HepG2 (cell line): ENCODE results near the gene PKIB. TPM values are rescaled to one million over a fixed set of nuclear protein-coding genes. Genes with fewer than 3 reads are reported as not detected.

ENCODE experiments used
- CBX2 ChIP-seq, 2 experiments: fragments of 200-600 bp in 1 of 2; sonication (generic); formaldehyde crosslinking in 1 of 2; IDR thresholded peaks; 2 replicates each; pipeline versions ENCODE4 v1.7.0 to v1.8.1; 2018 to 2022; ENCODE audit warnings: low read depth in 2 of 2, low read length in 1 of 2, mild to moderate bottlenecking in 1 of 2, missing genetic modification reagents in 1 of 2
- GLI4 ChIP-seq: sonication (generic); formaldehyde crosslinking; IDR thresholded peaks from 2 replicates; pipeline ENCODE4 v1.5.1; 2020; ENCODE audit warnings: missing genetic modification reagents, mild to moderate bottlenecking, moderate library complexity, borderline replicate concordance
- KDM5A ChIP-seq: fragments of 200-600 bp; sonication (generic); IDR thresholded peaks from 2 replicates; pipeline ENCODE4 v1.7.0; 2018; ENCODE audit warnings: antibody characterized with exemption, mild to moderate bottlenecking, low read length, borderline replicate concordance
- KLF13 ChIP-seq: sonication (generic); formaldehyde crosslinking; IDR thresholded peaks from 2 replicates; pipeline ENCODE4 v1.4.0; 2020; ENCODE audit warnings: mild to moderate bottlenecking, missing genetic modification reagents
- KLF15 ChIP-seq: sonication (generic); formaldehyde crosslinking; IDR thresholded peaks from 2 replicates; pipeline ENCODE4 v1.8.1; 2023; ENCODE audit warnings: borderline replicate concordance, mild to moderate bottlenecking, inconsistent platforms, missing genetic modification reagents, mixed read lengths
- NFE2L1 ChIP-seq: sonication (generic); formaldehyde crosslinking; IDR thresholded peaks from 2 replicates; pipeline ENCODE4 v1.4.0; 2020; ENCODE audit warnings: missing genetic modification reagents, mild to moderate bottlenecking, borderline replicate concordance
- SP4 ChIP-seq: sonication (generic); formaldehyde crosslinking; IDR thresholded peaks from 2 replicates; pipeline ENCODE4 v1.8.1; 2023; ENCODE audit warnings: mild to moderate bottlenecking, missing genetic modification reagents
- SP5 ChIP-seq: IDR thresholded peaks from 2 replicates; pipeline ENCODE4 v1.6.1; 2016; ENCODE audit warnings: low read depth, borderline replicate concordance
- TAF1 ChIP-seq: sonication (generic); formaldehyde crosslinking; IDR thresholded peaks from 2 replicates; pipeline ENCODE4 v1.4.0; 2020; ENCODE audit warnings: missing genetic modification reagents
- TFDP1 ChIP-seq: IDR thresholded peaks from 2 replicates; pipeline ENCODE4 v1.6.1; 2016; ENCODE audit warnings: missing compliant biosample characterization, missing genetic modification reagents, borderline replicate concordance
- YEATS4 ChIP-seq: sonication (generic); formaldehyde crosslinking; IDR thresholded peaks from 2 replicates; pipeline ENCODE4 v1.4.0; 2020; ENCODE audit warnings: missing genetic modification reagents, borderline replicate concordance
- YY1 ChIP-seq: IDR thresholded peaks from 2 replicates; pipeline ENCODE4 v1.6.1; 2011; ENCODE audit warnings: low read length, low read depth, moderate library complexity, mild to moderate bottlenecking; ENCODE audit not compliant: insufficient read depth, insufficient replicate concordance
- ZBTB1 ChIP-seq: sonication (generic); formaldehyde crosslinking; IDR thresholded peaks from 2 replicates; pipeline ENCODE4 v1.4.0; 2020; ENCODE audit warnings: missing genetic modification reagents, borderline replicate concordance
- ZNF331 ChIP-seq: sonication (generic); formaldehyde crosslinking; IDR thresholded peaks from 2 replicates; pipeline ENCODE4 v1.4.0; 2020; ENCODE audit warnings: missing genetic modification reagents
- ZNF367 ChIP-seq: sonication (generic); formaldehyde crosslinking; IDR thresholded peaks from 2 replicates; pipeline ENCODE4 v1.4.0; 2020; ENCODE audit warnings: missing genetic modification reagents, borderline replicate concordance
- ZNF614 ChIP-seq: IDR thresholded peaks from 2 replicates; pipeline ENCODE4 v1.6.1; 2018; ENCODE audit warnings: missing biosample characterization, missing genetic modification reagents, inconsistent platforms, borderline replicate concordance
- ZNF639 ChIP-seq: conservative IDR thresholded peaks from 2 replicates; pipeline ENCODE4 v1.6.1; 2018; ENCODE audit warnings: missing genetic modification reagents
- ZNF704 ChIP-seq: sonication (generic); formaldehyde crosslinking; IDR thresholded peaks from 2 replicates; pipeline ENCODE4 v1.8.1; 2023; ENCODE audit warnings: mild to moderate bottlenecking, inconsistent platforms, moderate library complexity, missing genetic modification reagents, borderline replicate concordance
- ZNF768 ChIP-seq: sonication (generic); formaldehyde crosslinking; IDR thresholded peaks from 2 replicates; pipeline ENCODE4 v1.4.0; 2020; ENCODE audit warnings: missing genetic modification reagents
- polyA plus RNA-seq, 8 experiments: library from polyadenylated mRNA; depleted of rRNA in 3 of 8; stranded (reverse) in 7 of 8; unstranded in 1 of 8; fragments of >200 nt; fragmentation: Illumina TruSeq in 4 of 8; extraction: Trizol in 4 of 8; gene quantifications; 2 replicates each; pipeline versions ENCODE4 v1.2.1 to v1.2.3, GENCODE V29; 2011 to 2016; ENCODE audit warnings: low read depth in 4 of 8, missing spikeins in 1 of 8, mixed read lengths in 1 of 8; ENCODE audit not compliant: insufficient read depth in 1 of 8
- total RNA-seq, 5 experiments: library from RNA; depleted of rRNA; stranded (reverse); fragments of >200 nt; fragmentation: Illumina TruSeq; extraction: Trizol; gene quantifications; 2 replicates each; pipeline ENCODE4 v1.2.3, GENCODE V29; 2016; ENCODE audit warnings: low read depth in 1 of 5
- TF ChIP-seq, protein P1 (sequence below): sonication (generic); formaldehyde crosslinking; IDR thresholded peaks from 2 replicates; pipeline ENCODE4 v1.8.1; 2022; ENCODE audit warnings: low read depth, mild to moderate bottlenecking, missing genetic modification reagents
- TF ChIP-seq, protein P2 (sequence below): IDR thresholded peaks from 2 replicates; pipeline ENCODE4 v1.6.1; 2016; ENCODE audit warnings: mild to moderate bottlenecking, missing biosample characterization, missing genetic modification reagents

The PKIB gene
- total and polyA plus RNA-seq, 2 of the 13 experiments (the other 11 are each of a cell fraction or from before 2014, with no cell fraction given) = 1.4 to 1.5 TPM

- TF ChIP-seq, protein P1, sequence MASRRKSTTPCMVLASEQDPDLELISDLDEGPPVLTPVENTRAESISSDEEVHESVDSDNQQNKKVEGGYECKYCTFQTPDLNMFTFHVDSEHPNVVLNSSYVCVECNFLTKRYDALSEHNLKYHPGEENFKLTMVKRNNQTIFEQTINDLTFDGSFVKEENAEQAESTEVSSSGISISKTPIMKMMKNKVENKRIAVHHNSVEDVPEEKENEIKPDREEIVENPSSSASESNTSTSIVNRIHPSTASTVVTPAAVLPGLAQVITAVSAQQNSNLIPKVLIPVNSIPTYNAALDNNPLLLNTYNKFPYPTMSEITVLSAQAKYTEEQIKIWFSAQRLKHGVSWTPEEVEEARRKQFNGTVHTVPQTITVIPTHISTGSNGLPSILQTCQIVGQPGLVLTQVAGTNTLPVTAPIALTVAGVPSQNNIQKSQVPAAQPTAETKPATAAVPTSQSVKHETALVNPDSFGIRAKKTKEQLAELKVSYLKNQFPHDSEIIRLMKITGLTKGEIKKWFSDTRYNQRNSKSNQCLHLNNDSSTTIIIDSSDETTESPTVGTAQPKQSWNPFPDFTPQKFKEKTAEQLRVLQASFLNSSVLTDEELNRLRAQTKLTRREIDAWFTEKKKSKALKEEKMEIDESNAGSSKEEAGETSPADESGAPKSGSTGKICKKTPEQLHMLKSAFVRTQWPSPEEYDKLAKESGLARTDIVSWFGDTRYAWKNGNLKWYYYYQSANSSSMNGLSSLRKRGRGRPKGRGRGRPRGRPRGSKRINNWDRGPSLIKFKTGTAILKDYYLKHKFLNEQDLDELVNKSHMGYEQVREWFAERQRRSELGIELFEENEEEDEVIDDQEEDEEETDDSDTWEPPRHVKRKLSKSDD (CRISPR knock-in tag) = 0 out of 2 replicates have a peak, but pooled peaks have one; percentile 44
- TF ChIP-seq ZNF367 (CRISPR knock-in tag) (no peak), ZNF614 (CRISPR knock-in tag) (no peak), TFDP1 (peak; percentile 62; the same call in 1 of the 2 replicates), YEATS4 (peak; percentile 39; the same call in 1 of the 2 replicates), SP5 (CRISPR knock-in tag) (peak; percentile 72), KDM5A (no peak), GLI4 (CRISPR knock-in tag) (0 out of 2 replicates have a peak, but pooled peaks have one; percentile 62), ZNF768 (CRISPR knock-in tag) (peak; percentile 59; the same call in 1 of the 2 replicates), ZNF704 (CRISPR knock-in tag) (0 out of 2 replicates have a peak, but pooled peaks have one; percentile 30), ZNF331 (peak; percentile 86; the same call in 1 of the 2 replicates), NFE2L1 (CRISPR knock-in tag) (no peak), CBX2 (IDR thresholded peaks at IDR 0.05; ENCODE audit: low read depth, low read length) (no peak), CBX2 (CRISPR knock-in tag; IDR thresholded peaks at IDR 0.05; ENCODE audit: low read depth) (peak; percentile 79; the same call in 1 of the 2 replicates), SP4 (CRISPR knock-in tag) (peak; percentile 75), KLF13 (no peak), ZNF639 (CRISPR knock-in tag) (no peak), ZBTB1 (CRISPR knock-in tag) (no peak), TAF1 (CRISPR knock-in tag) (peak; percentile 47; the same call in 1 of the 2 replicates), YY1 (no peak), KLF15 (CRISPR knock-in tag) (no peak)
- TF ChIP-seq, protein P2, sequence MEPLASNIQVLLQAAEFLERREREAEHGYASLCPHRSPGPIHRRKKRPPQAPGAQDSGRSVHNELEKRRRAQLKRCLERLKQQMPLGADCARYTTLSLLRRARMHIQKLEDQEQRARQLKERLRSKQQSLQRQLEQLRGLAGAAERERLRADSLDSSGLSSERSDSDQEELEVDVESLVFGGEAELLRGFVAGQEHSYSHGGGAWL (CRISPR knock-in tag) = peak; percentile 80; the same call in 1 of the 2 replicates
These were observed at the start of gene PKIB (continued) for GRCh38 chr6:122609881-122610689.
